Vagina (tissue), 2 donors: Measurements from ENCODE around the gene RBBP8NL. TPM values are rescaled to one million over a fixed set of nuclear protein-coding genes. Genes with fewer than 3 reads are reported as not detected.
A peak's percentile ranks its signal among the peaks of the same experiment; 100 is the strongest.

Experiments
- DNase-seq, 2 donors: peaks; one replicate each; pipeline ENCODE4 v3.0.0-alpha.2; 2017; ENCODE audit errors: extremely low spot score in 2 of 2
- H3K27ac ChIP-seq: fragments of 200-600 bp; sonication (generic); one replicate; pipeline ENCODE4 v1.5.1; 2019
- H3K27me3 ChIP-seq: fragments of 200-600 bp; sonication (generic); one replicate; pipeline ENCODE4 v1.5.1; 2019
- H3K36me3 ChIP-seq, 2 donors: fragments of 200-600 bp; sonication (generic); one replicate each; pipeline ENCODE4 v1.5.1; 2017 to 2019
- H3K4me1 ChIP-seq: fragments of 200-600 bp; sonication (generic); one replicate; pipeline ENCODE4 v1.5.1; 2019
- H3K4me3 ChIP-seq, 2 donors: fragments of 200-600 bp; sonication (generic); 1 replicate in 1 of 2; 2 replicates in 1 of 2; pipeline ENCODE4 v1.5.1; 2016 to 2019
- H3K9me3 ChIP-seq: fragments of 200-600 bp; sonication (generic); one replicate; pipeline ENCODE4 v1.5.1; 2019
- POLR2A ChIP-seq, 2 donors: fragments of 450-650 bp; IDR thresholded peaks; one replicate each; pipeline ENCODE4 v1.6.1; 2017; ENCODE audit warnings: antibody characterized with exemption in 2 of 2, mild to moderate bottlenecking in 2 of 2, moderate library complexity in 2 of 2
- POLR2AphosphoS5 ChIP-seq, 2 donors: sonication (generic); formaldehyde crosslinking; IDR thresholded peaks; one replicate each; pipeline ENCODE4 v1.9.0; 2017; ENCODE audit warnings: antibody characterized with exemption in 2 of 2, mild to moderate bottlenecking in 2 of 2, low read depth in 1 of 2; ENCODE audit not compliant: insufficient read depth in 1 of 2
- intact Hi-C: fragments of 100-400 bp; cut with DNase I; formaldehyde crosslinking; loops from one replicate; pipeline ENCODE4 v1.15.1; 2023
- total RNA-seq: library from RNA; depleted of rRNA; stranded (reverse); fragments of >200 nt; gene quantifications from one replicate; pipeline ENCODE4 v1.2.3, GENCODE V29; 2016
- TF ChIP-seq, protein P1 (sequence below), 3 experiments: fragments of 450-650 bp in 2 of 3; fragments of 200-600 bp in 1 of 3; sonication (generic) in 1 of 3; IDR thresholded peaks; one replicate each; pipeline ENCODE4 v1.5.1; 2017 to 2019; ENCODE audit warnings: antibody characterized with exemption in 3 of 3, mild to moderate bottlenecking in 2 of 3, moderate library complexity in 2 of 3

Gene RBBP8NL
- total RNA-seq, 1 donor from 2014 or later, result 1.7 TPM

DNA sequence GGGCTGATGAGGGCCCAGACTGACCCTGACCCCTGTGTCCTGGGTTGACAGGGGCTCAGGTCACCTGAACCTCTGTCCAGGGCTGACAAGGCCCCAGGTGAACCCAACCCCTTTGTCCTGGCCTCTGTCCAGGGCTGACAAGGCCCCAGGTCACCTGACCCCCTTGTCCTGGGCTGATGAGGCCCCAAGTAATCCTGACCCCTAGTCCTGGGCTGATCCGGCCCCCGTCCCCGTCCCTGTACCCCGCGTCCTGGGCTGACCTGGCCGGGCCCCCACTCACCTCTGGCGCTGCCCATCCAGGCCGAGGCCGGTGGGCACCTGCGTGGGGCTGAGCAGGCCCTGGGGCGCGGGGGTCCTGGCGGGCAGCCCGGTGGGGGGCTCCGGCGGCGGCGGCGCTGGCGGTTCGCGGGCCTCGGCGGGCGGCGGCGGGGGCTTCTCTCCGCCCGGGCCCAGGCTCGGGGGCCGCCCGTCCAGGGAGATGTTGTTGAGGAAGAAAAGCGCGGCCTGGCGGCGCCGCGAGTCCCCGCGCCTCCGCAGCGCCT, 20.6 kb downstream of the RBBP8NL start:
- Histone ChIP-seq H3K36me3 (no peaks in the 10 kb centered on the region), H3K4me3 (peak overlapping the region; percentile 55 to 89), H3K27me3 (no peaks in the 10 kb centered on the region), H3K9me3 (no peaks in the 10 kb centered on the region), H3K27ac (peak overlapping the region; percentile 51), H3K4me1 (peaks cover 40% of the 10 kb centered on the region)
- intact Hi-C loops, result no loop called here
- DNase-seq, result no peak
- TF ChIP-seq POLR2AphosphoS5 (IDR thresholded peaks at IDR 0.05; ENCODE audit: insufficient read depth in 1 of 2, low read depth in 1 of 2) (no peak), POLR2A (IDR thresholded peaks at IDR 0.05) (no peak)
- TF ChIP-seq, protein P1, sequence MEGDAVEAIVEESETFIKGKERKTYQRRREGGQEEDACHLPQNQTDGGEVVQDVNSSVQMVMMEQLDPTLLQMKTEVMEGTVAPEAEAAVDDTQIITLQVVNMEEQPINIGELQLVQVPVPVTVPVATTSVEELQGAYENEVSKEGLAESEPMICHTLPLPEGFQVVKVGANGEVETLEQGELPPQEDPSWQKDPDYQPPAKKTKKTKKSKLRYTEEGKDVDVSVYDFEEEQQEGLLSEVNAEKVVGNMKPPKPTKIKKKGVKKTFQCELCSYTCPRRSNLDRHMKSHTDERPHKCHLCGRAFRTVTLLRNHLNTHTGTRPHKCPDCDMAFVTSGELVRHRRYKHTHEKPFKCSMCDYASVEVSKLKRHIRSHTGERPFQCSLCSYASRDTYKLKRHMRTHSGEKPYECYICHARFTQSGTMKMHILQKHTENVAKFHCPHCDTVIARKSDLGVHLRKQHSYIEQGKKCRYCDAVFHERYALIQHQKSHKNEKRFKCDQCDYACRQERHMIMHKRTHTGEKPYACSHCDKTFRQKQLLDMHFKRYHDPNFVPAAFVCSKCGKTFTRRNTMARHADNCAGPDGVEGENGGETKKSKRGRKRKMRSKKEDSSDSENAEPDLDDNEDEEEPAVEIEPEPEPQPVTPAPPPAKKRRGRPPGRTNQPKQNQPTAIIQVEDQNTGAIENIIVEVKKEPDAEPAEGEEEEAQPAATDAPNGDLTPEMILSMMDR (IDR thresholded peaks at IDR 0.05), result no peak

DNA sequence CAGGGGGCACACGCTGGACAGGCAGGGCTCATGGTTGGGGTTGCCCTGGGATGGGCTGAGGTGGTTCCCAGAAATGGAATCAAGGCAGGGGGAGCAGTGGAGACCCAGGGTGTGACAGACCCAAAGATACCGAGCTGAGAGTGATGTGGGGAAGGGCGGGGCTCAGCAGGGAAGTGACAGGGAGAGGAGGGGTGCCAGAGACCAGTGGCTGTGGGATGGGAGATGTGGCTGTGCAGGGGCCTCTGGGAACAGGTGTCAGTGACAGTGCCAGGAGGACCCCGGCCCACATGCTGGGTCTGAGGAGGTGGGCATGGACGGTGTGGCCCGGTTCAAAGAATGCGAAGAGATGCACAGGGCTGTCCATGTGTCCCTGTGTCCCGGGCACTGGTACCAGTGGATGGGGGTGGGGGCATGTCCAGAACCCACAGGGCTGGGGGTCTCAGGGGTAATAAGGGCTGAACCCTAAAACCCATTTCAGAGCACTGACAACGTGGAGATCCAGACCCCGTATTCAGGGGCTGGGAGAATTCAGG, 21.3 kb downstream of the RBBP8NL start:
- Histone ChIP-seq H3K27me3 (no peaks in the 10 kb centered on the region), H3K36me3 (no peaks in the 10 kb centered on the region), H3K9me3 (no peaks in the 10 kb centered on the region), H3K27ac (peak overlapping the region; percentile 51), H3K4me3 (peak overlapping the region; percentile 55 to 89), H3K4me1 (peaks cover 40% of the 10 kb centered on the region)
- no peak for DNase-seq
- intact Hi-C loops, result no loop called here
- TF ChIP-seq POLR2AphosphoS5 (IDR thresholded peaks at IDR 0.05; ENCODE audit: insufficient read depth in 1 of 2, low read depth in 1 of 2) (no peak), POLR2A (IDR thresholded peaks at IDR 0.05) (no peak)
- TF ChIP-seq, protein P1 (IDR thresholded peaks at IDR 0.05), result no peak

GRCh38 chr20:62405108-62405980, 22.0 kb downstream of the RBBP8NL start:
- DNase-seq, result no peak
- H3K4me3 ChIP-seq, result peak overlapping the region in 1 of 2 donors; percentile 89
- peaks cover 37% of the 10 kb centered on the region for H3K4me1 ChIP-seq
- TF ChIP-seq, protein P1 (IDR thresholded peaks at IDR 0.05), result peak in 1 of 3 experiments; percentile 46
- TF ChIP-seq POLR2A (IDR thresholded peaks at IDR 0.05) (no peak), POLR2AphosphoS5 (IDR thresholded peaks at IDR 0.05; ENCODE audit: insufficient read depth in 1 of 2, low read depth in 1 of 2) (peak in 1 of 2 donors; percentile 37)
- no peaks in the 10 kb centered on the region for H3K36me3 ChIP-seq
- H3K27ac ChIP-seq, result no peak overlapping the region
- no peaks in the 10 kb centered on the region for H3K9me3 ChIP-seq
- H3K27me3 ChIP-seq, result no peaks in the 10 kb centered on the region
- intact Hi-C loops, result no loop called here

DNA sequence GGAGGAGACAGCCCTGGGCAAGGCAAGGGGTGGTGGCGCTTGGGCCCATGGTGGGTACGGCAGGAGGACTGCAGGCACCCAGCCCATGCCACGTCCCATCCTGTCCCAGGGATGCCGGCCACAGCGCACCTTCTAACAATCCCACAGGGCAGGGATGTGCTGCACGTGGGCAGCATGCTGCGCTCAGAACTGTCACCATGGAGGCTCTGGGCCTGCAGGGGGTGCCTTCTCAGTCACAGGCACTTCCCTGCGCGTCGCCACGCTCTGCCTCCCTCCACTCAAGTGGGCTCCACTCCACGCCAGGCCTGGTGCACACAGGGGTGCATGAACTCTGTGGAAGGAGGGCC, 22.6 kb downstream of the RBBP8NL start:
- Histone ChIP-seq H3K9me3 (no peaks in the 10 kb centered on the region), H3K4me3 (no peak overlapping the region), H3K27ac (no peak overlapping the region), H3K27me3 (no peaks in the 10 kb centered on the region), H3K4me1 (peaks cover 31% of the 10 kb centered on the region), H3K36me3 (no peaks in the 10 kb centered on the region)
- no peak for DNase-seq
- intact Hi-C loops, result no loop called here
- no peak for TF ChIP-seq POLR2AphosphoS5 (IDR thresholded peaks at IDR 0.05; ENCODE audit: insufficient read depth in 1 of 2, low read depth in 1 of 2)
- TF ChIP-seq POLR2A (IDR thresholded peaks at IDR 0.05), result no peak
- TF ChIP-seq, protein P1 (IDR thresholded peaks at IDR 0.05), result no peak
